Measurements from ENCODE around the gene TNFSF9.

The TNFSF9 gene

DNA sequence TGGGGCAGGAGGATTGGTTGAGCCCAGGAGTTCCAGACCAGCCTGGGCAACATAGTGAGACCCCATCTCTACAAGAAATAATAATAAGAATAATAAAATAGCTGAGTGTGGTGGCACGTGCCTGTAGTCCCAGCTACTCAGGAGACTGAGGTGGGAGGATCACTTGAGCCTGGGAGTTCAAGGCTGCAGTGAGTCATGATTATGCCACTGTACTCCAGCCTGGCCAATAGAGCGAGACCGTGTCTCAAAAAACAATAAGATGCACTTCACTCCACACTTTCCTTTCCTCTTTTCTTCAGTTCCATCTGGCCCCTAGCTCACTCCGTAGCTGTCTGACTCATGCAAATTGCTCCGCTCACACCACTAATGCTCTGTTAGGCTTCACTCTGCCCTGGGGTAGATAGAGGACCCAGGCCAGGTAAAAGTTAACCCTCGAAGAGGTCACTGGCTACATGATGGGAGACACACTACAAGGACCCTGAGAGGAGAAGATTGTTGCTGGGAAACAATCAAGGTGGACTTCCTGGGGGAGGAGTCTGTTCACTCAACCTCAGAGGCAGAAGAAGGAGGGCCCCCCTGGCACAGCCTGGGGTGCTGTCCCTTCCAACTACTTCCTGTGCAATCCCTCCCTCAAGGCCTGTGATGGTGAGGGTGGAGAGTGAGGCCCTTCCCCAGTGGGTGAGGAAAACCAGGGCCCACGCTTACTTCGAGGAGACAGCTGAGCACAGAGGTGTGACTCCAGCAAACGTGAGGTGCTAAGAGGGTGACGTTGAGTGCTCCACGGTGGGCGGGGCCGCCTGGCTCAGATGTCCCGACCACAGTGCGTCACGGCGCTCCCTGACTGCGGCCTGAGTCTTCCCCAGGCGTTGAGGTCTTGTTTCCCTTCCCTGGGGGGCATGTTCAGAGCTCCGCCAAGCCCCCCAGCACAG is 8.8 kb upstream of the TNFSF9 start:
- DNase-seq = no peak
- TF ChIP-seq, protein P1, sequence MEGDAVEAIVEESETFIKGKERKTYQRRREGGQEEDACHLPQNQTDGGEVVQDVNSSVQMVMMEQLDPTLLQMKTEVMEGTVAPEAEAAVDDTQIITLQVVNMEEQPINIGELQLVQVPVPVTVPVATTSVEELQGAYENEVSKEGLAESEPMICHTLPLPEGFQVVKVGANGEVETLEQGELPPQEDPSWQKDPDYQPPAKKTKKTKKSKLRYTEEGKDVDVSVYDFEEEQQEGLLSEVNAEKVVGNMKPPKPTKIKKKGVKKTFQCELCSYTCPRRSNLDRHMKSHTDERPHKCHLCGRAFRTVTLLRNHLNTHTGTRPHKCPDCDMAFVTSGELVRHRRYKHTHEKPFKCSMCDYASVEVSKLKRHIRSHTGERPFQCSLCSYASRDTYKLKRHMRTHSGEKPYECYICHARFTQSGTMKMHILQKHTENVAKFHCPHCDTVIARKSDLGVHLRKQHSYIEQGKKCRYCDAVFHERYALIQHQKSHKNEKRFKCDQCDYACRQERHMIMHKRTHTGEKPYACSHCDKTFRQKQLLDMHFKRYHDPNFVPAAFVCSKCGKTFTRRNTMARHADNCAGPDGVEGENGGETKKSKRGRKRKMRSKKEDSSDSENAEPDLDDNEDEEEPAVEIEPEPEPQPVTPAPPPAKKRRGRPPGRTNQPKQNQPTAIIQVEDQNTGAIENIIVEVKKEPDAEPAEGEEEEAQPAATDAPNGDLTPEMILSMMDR (IDR thresholded peaks at IDR 0.05) = no peak
- no peaks in the 10 kb centered on the region for H3K9me3 Mint-ChIP-seq
- H3K36me3 Mint-ChIP-seq (ENCODE audit: low read depth) = no peaks in the 10 kb centered on the region
- H3K4me1 Mint-ChIP-seq = peaks cover 19% of the 10 kb centered on the region
- no peak overlapping the region for H3K4me3 Mint-ChIP-seq
- peaks cover 6% of the 10 kb centered on the region for H3K27me3 Mint-ChIP-seq (ENCODE audit: low read depth, poor library complexity)
- no peak overlapping the region for H3K27ac Mint-ChIP-seq

DNA sequence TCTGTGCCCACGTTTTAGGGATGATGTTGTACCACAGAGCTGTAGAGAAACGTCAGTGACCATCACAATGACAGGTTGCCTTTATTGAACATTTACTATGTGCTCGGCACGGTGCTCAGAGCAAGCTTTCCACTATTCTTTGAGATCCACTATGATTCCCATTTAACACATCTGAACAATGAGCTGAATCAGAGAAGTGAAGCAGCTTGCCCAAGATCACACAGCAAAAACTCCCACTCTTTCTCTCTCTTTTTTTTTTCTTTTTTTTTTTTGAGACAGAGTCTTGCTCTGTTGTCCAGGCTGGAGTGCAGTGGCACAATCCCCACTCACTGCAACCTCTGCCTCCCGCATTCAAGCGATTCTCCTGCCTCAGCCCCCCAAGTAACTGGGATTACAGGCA is 8.1 kb upstream of the TNFSF9 start:
- H3K9me3 Mint-ChIP-seq = no peaks in the 10 kb centered on the region
- H3K4me3 Mint-ChIP-seq = no peak overlapping the region
- peaks cover 14% of the 10 kb centered on the region for H3K4me1 Mint-ChIP-seq
- TF ChIP-seq, protein P1 (IDR thresholded peaks at IDR 0.05) = no peak
- H3K27ac Mint-ChIP-seq = no peak overlapping the region
- DNase-seq = no peak
- H3K36me3 Mint-ChIP-seq (ENCODE audit: low read depth) = no peaks in the 10 kb centered on the region
- peaks cover 6% of the 10 kb centered on the region for H3K27me3 Mint-ChIP-seq (ENCODE audit: low read depth, poor library complexity)

DNA sequence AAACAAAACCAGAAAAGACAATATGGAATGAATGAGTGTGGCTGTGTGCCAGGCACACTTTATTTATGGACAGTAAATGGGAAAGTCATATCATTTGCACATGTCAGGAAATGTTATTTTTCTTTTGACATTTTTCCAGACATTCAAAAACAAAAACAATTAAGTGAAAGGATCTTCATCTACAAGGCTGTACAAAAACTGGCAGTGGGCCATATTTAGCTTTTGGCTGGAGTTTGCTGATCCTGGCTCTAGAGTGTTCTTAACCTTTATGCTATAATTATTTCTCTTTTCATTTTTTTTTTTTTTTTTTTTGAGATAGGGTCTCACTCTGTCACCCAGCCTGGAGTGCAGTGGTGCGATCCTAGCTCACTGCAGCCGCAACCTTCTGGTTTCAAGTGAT is 6.5 kb upstream of the TNFSF9 start:
- no peak for DNase-seq
- Mint-ChIP-seq H3K36me3 (ENCODE audit: low read depth) (no peaks in the 10 kb centered on the region), H3K9me3 (peaks cover under 1% of the 10 kb centered on the region), H3K4me3 (no peak overlapping the region), H3K27ac (no peak overlapping the region), H3K4me1 (peaks cover 8% of the 10 kb centered on the region), H3K27me3 (ENCODE audit: low read depth, poor library complexity) (peaks cover 19% of the 10 kb centered on the region)
- TF ChIP-seq, protein P1 (IDR thresholded peaks at IDR 0.05) = no peak

- H3K27me3 Mint-ChIP-seq (ENCODE audit: low read depth, poor library complexity) = peaks cover 56% of the 10 kb centered on the region
- H3K4me1 Mint-ChIP-seq = peaks cover 32% of the 10 kb centered on the region
- no peak overlapping the region for H3K4me3 Mint-ChIP-seq
- H3K9me3 Mint-ChIP-seq = peaks cover 10% of the 10 kb centered on the region
- no peak overlapping the region for H3K27ac Mint-ChIP-seq
- no peaks in the 10 kb centered on the region for H3K36me3 Mint-ChIP-seq (ENCODE audit: low read depth)
- TF ChIP-seq, protein P1 (IDR thresholded peaks at IDR 0.05) = no peak
- no peak for DNase-seq
Measured at GRCh38 chr19:6527893-6528543, 2.8 kb upstream of the TNFSF9 start.

GRCh38 chr19:6528544-6529121 is 2.2 kb upstream of the TNFSF9 start:
- H3K27me3 Mint-ChIP-seq (ENCODE audit: low read depth, poor library complexity) = peaks cover 62% of the 10 kb centered on the region
- peaks cover 10% of the 10 kb centered on the region for H3K9me3 Mint-ChIP-seq
- no peak overlapping the region for H3K27ac Mint-ChIP-seq
- H3K36me3 Mint-ChIP-seq (ENCODE audit: low read depth) = no peaks in the 10 kb centered on the region
- peaks cover 33% of the 10 kb centered on the region for H3K4me1 Mint-ChIP-seq
- no peak overlapping the region for H3K4me3 Mint-ChIP-seq
- no peak for DNase-seq
- TF ChIP-seq, protein P1 (IDR thresholded peaks at IDR 0.05) = no peak
